Fibroblast of lung (primary cell): ENCODE measurements around the gene NAA15. TPM values are rescaled to one million over a fixed set of nuclear protein-coding genes. Genes with fewer than 3 reads are reported as not detected.

ENCODE experiments used
- DNase-seq, 2 donors: peaks; one replicate each; pipeline versions ENCODE4 v3.0.0 to v3.0.0-alpha.2; 2010; ENCODE audit warnings: low read depth in 2 of 2
- H2AFZ ChIP-seq: 2 replicates; pipeline ENCODE4 v1.5.1; 2012; ENCODE audit warnings: low read length, control low read depth, inconsistent platforms
- H3K27ac ChIP-seq: 2 replicates; pipeline ENCODE4 v1.5.1; 2011; ENCODE audit warnings: low read length, control low read depth; ENCODE audit not compliant: insufficient read depth
- H3K27me3 ChIP-seq: 2 replicates; pipeline ENCODE4 v1.5.1; 2011; ENCODE audit warnings: mild to moderate bottlenecking, low read length; ENCODE audit not compliant: control insufficient read depth, insufficient read depth
- H3K36me3 ChIP-seq: 2 replicates; pipeline ENCODE4 v1.5.1; 2011; ENCODE audit warnings: low read length; ENCODE audit not compliant: control insufficient read depth, insufficient read depth
- H3K4me1 ChIP-seq: 2 replicates; pipeline ENCODE4 v1.5.1; 2011; ENCODE audit warnings: low read length; ENCODE audit not compliant: control insufficient read depth, insufficient read depth; ENCODE audit errors: extremely low read depth
- H3K4me2 ChIP-seq: 2 replicates; pipeline ENCODE4 v1.5.1; 2011; ENCODE audit warnings: low read length, control low read depth; ENCODE audit not compliant: insufficient read depth; ENCODE audit errors: extremely low read depth
- H3K4me3 ChIP-seq, 4 experiments: fragments of 200-600 bp in 1 of 4; sonication (generic) in 1 of 4; replicated peaks in 1 of 4; 2 replicates each; pipeline ENCODE4 v1.5.1; 2011 to 2016; ENCODE audit warnings: low read length in 4 of 4, low read depth in 3 of 4, mild to moderate bottlenecking in 3 of 4, control low read depth in 2 of 4, inconsistent platforms in 1 of 4, mixed read lengths in 1 of 4; ENCODE audit not compliant: insufficient read depth in 1 of 4; ENCODE audit errors: control extremely low read depth in 1 of 4
- H3K79me2 ChIP-seq: 2 replicates; pipeline ENCODE4 v1.5.1; 2012; ENCODE audit warnings: mild to moderate bottlenecking, low read length, inconsistent platforms; ENCODE audit not compliant: control insufficient read depth, insufficient read depth
- H3K9ac ChIP-seq: 2 replicates; pipeline ENCODE4 v1.5.1; 2011; ENCODE audit warnings: mild to moderate bottlenecking, low read length, control low read depth; ENCODE audit not compliant: insufficient read depth
- H3K9me3 ChIP-seq: 2 replicates; pipeline ENCODE4 v1.5.1; 2012; ENCODE audit warnings: low read depth, low read length; ENCODE audit not compliant: control insufficient read depth, insufficient read depth
- H4K20me1 ChIP-seq: 2 replicates; pipeline ENCODE4 v1.5.1; 2011; ENCODE audit warnings: low read length; ENCODE audit not compliant: control insufficient read depth, insufficient read depth; ENCODE audit errors: extremely low read depth
- CTCF ChIP-seq, 2 donors: IDR thresholded peaks in 1 of 2; conservative IDR thresholded peaks in 1 of 2; 1 replicate in 1 of 2; 2 replicates in 1 of 2; pipeline ENCODE4 v1.5.1; 2011 to 2012; ENCODE audit warnings: low read length in 2 of 2, control low read depth in 1 of 2, inconsistent platforms in 1 of 2, low read depth in 1 of 2, mild to moderate bottlenecking in 1 of 2
- EZH2 ChIP-seq: IDR thresholded peaks from 2 replicates; pipeline ENCODE4 v1.5.1; 2012; ENCODE audit warnings: low read length, control low read depth, mild to moderate bottlenecking; ENCODE audit errors: missing control alignments
- polyA plus RNA-seq, 2 donors: library from polyadenylated mRNA; depleted of rRNA in 1 of 2; stranded (reverse) in 1 of 2; unstranded in 1 of 2; fragments of >200 nt; gene quantifications; 2 replicates each; pipeline ENCODE4 v1.2.1, GENCODE V29; 2011 to 2012; ENCODE audit warnings: missing spikeins in 1 of 2
- total RNA-seq: library from RNA; depleted of rRNA; stranded (reverse); fragments of >200 nt; gene quantifications from 2 replicates; pipeline ENCODE4 v1.2.1, GENCODE V29; 2014

The NAA15 gene
- total and polyA plus RNA-seq, 2 donors (not counting 1 experiment from before 2014, with no cell fraction given): 25.4 to 28.9 TPM

- no peak overlapping the region for H3K9ac ChIP-seq
- H3K27ac ChIP-seq: no peak overlapping the region
- no peak overlapping the region for H3K4me3 ChIP-seq
- peaks cover 80% of the 10 kb centered on the region for H3K79me2 ChIP-seq
- H3K4me1 ChIP-seq: peaks cover 3% of the 10 kb centered on the region
- no peaks in the 10 kb centered on the region for H3K27me3 ChIP-seq
- DNase-seq: no peak
- TF ChIP-seq CTCF (conservative IDR thresholded peaks at IDR 0.05 in 1 of 2, IDR thresholded peaks at IDR 0.05 in 1 of 2; ENCODE audit: low read depth in 1 of 2, low read length in 2 of 2) (no peak), EZH2 (no peak)
- peaks cover 2% of the 10 kb centered on the region for H3K36me3 ChIP-seq
- no peaks in the 10 kb centered on the region for H4K20me1 ChIP-seq
- no peak overlapping the region for H2AFZ ChIP-seq
- no peaks in the 10 kb centered on the region for H3K9me3 ChIP-seq
- H3K4me2 ChIP-seq: no peak overlapping the region
Observed at GRCh38 chr4:139324620-139325019, 23.3 kb downstream of the NAA15 start.

GRCh38 chr4:139329665-139330200 lies 28.4 kb downstream of the NAA15 start:
- no peak overlapping the region for H3K4me3 ChIP-seq
- H3K79me2 ChIP-seq: peaks cover 71% of the 10 kb centered on the region
- TF ChIP-seq EZH2: no peak
- TF ChIP-seq CTCF (conservative IDR thresholded peaks at IDR 0.05 in 1 of 2, IDR thresholded peaks at IDR 0.05 in 1 of 2; ENCODE audit: low read depth in 1 of 2, low read length in 2 of 2): no peak
- peaks cover 2% of the 10 kb centered on the region for H3K36me3 ChIP-seq
- H3K27ac ChIP-seq: no peak overlapping the region
- DNase-seq: no peak
- no peak overlapping the region for H3K4me2 ChIP-seq
- H3K27me3 ChIP-seq: no peaks in the 10 kb centered on the region
- H2AFZ ChIP-seq: no peak overlapping the region
- no peaks in the 10 kb centered on the region for H4K20me1 ChIP-seq
- no peak overlapping the region for H3K9ac ChIP-seq
- H3K9me3 ChIP-seq: no peaks in the 10 kb centered on the region
- H3K4me1 ChIP-seq: no peaks in the 10 kb centered on the region

GRCh38 chr4:139330283-139330682 lies 29.0 kb downstream of the NAA15 start:
- Histone ChIP-seq H3K9ac (no peak overlapping the region), H3K4me2 (no peak overlapping the region), H3K36me3 (peaks cover 2% of the 10 kb centered on the region), H3K4me1 (no peaks in the 10 kb centered on the region), H3K4me3 (no peak overlapping the region), H4K20me1 (no peaks in the 10 kb centered on the region), H3K27me3 (no peaks in the 10 kb centered on the region), H2AFZ (no peak overlapping the region), H3K27ac (no peak overlapping the region), H3K9me3 (no peaks in the 10 kb centered on the region), H3K79me2 (peaks cover 66% of the 10 kb centered on the region)
- no peak for TF ChIP-seq CTCF (conservative IDR thresholded peaks at IDR 0.05 in 1 of 2, IDR thresholded peaks at IDR 0.05 in 1 of 2; ENCODE audit: low read depth in 1 of 2, low read length in 2 of 2)
- TF ChIP-seq EZH2: no peak
- no peak for DNase-seq
